Right renal cortex interstitium (tissue), 3 donors: ENCODE measurements around the gene PTGR3. TPM values are rescaled to one million over a fixed set of nuclear protein-coding genes. Genes with fewer than 3 reads are reported as not detected.

Source experiments
- DNase-seq, 3 donors: peaks; one replicate each; pipeline ENCODE4 v3.0.0-alpha.2; 2013; ENCODE audit warnings: low read depth in 3 of 3, low spot score in 2 of 3
- polyA plus RNA-seq, 3 donors: library from polyadenylated mRNA; unstranded; fragments of 120-200 nt; gene quantifications; one replicate each; pipeline ENCODE4 v1.2.1, GENCODE V29; 2013; ENCODE audit not compliant: insufficient read length in 3 of 3

Gene PTGR3
- polyA plus RNA-seq, 3 donors: 43.3 to 44.6 (median 44.5) TPM

GRCh38 chr18:75172299-75173124 is 36.4 kb downstream of the PTGR3 start:
- DNase-seq: no peak

- DNase-seq: no peak
These were observed 38.0 kb downstream of the PTGR3 start for GRCh38 chr18:75170916-75171315.

GRCh38 chr18:75170022-75170789 is 38.7 kb downstream of the PTGR3 start:
- DNase-seq: no peak

- no peak for DNase-seq
These were observed 39.5 kb downstream of the PTGR3 start for GRCh38 chr18:75169411-75169810.

GRCh38 chr18:75168619-75169018 is 40.3 kb downstream of the PTGR3 start:
- DNase-seq: no peak

- DNase-seq: no peak
These were observed 41.0 kb downstream of the PTGR3 start for GRCh38 chr18:75167759-75168618.

- no peak for DNase-seq
These were observed 41.8 kb downstream of the PTGR3 start for GRCh38 chr18:75167137-75167536.

- no peak for DNase-seq
These were observed 43.0 kb downstream of the PTGR3 start for GRCh38 chr18:75165926-75166325.

- DNase-seq: no peak
These were observed 44.5 kb downstream of the PTGR3 start for GRCh38 chr18:75164479-75164878.

- no peak for DNase-seq
These were observed 45.2 kb downstream of the PTGR3 start for GRCh38 chr18:75163736-75164135.

- DNase-seq: no peak
These were observed 46.0 kb downstream of the PTGR3 start for GRCh38 chr18:75162978-75163377.

- no peak for DNase-seq
These were observed 46.5 kb downstream of the PTGR3 start for GRCh38 chr18:75162467-75162866.

GRCh38 chr18:75161256-75162028 is 47.5 kb downstream of the PTGR3 start:
- DNase-seq: no peak

- DNase-seq: no peak
These were observed 48.6 kb downstream of the PTGR3 start for GRCh38 chr18:75160364-75160763.

- DNase-seq: no peak
These were observed 49.1 kb downstream of the PTGR3 start for GRCh38 chr18:75159646-75160356.

GRCh38 chr18:75159238-75159518 is 49.8 kb downstream of the PTGR3 start:
- DNase-seq: no peak
